Posterior cingulate gyrus (tissue), 11 donors: Measurements from ENCODE around the gene ENKUR.
A peak's percentile ranks its signal among the peaks of the same experiment; 100 is the strongest.

Experiments used
- DNase-seq, 10 donors: peaks; one replicate each; pipeline versions ENCODE4 v3.0.0 to v3.0.0-alpha.2; 2020 to 2021; ENCODE audit warnings: mixed read lengths in 3 of 10
- intact Hi-C: fragments of 100-400 bp; cut with DNase I; formaldehyde crosslinking; loops from one replicate; pipeline ENCODE4 v1.15.1; 2023

Gene ENKUR

GRCh38 chr10:25015828-25016375 is at the start of gene ENKUR:
TSS of gene ENKUR (minus strand) at chr10:25016158. CDS start at chr10:25015936, 222 bp downstream.
- DNase-seq = peak; percentile 77 to 98 (median 88)
- intact Hi-C loops = loop anchor here (5.0 to 10.0 kb wide), 2 partner anchors 61 to 294 kb away; partner anchors contain the start of genes ARHGAP21 and PRTFDC1

DNA sequence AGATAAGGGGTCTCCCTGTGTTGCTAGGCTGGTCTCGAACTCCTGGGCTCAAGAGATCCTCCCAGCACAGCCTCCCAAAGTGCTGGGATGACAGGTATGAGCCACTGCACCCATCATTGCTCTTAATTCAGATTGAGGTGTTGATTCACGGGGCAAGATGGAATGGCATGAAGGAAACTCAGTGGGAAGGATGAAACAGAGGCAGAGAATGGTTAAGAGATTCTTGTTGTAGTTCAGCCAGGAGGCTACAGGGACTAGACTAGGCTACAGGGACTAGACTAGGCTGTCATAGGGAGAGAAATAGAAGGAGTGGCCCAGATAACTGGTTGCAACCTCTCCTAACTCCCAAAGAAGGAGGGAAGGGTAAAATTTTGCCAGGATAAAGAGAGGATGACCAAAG is 48.4 kb upstream of the ENKUR start:
- intact Hi-C loops = no loop called here

DNA sequence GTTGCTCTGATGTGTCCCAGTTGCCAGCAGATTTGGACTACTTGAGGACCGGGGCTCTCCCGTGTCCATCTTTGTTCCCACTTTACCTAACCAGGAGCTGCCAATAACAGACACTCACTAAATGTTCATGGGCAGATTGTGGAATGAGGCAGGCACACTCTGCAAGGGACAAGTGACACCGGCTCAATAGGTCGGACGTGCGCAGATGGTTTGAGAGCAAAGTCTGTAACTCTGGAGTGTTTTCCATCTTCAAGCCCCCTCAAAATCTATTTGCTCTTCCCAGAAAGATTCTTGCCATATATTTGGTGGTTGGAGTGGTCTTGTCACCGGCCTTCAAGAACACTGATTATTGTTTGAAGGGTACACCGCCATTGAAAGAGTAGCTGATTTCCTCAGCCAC is 47.7 kb upstream of the ENKUR start:
- intact Hi-C loops = no loop called here
- no peak for DNase-seq

More for the DNA sequence above, 48.4 kb upstream of the ENKUR start:
- DNase-seq = no peak

- intact Hi-C loops = no loop called here
Observed at GRCh38 chr10:25063157-25063556, 47.2 kb upstream of the ENKUR start.

DNA sequence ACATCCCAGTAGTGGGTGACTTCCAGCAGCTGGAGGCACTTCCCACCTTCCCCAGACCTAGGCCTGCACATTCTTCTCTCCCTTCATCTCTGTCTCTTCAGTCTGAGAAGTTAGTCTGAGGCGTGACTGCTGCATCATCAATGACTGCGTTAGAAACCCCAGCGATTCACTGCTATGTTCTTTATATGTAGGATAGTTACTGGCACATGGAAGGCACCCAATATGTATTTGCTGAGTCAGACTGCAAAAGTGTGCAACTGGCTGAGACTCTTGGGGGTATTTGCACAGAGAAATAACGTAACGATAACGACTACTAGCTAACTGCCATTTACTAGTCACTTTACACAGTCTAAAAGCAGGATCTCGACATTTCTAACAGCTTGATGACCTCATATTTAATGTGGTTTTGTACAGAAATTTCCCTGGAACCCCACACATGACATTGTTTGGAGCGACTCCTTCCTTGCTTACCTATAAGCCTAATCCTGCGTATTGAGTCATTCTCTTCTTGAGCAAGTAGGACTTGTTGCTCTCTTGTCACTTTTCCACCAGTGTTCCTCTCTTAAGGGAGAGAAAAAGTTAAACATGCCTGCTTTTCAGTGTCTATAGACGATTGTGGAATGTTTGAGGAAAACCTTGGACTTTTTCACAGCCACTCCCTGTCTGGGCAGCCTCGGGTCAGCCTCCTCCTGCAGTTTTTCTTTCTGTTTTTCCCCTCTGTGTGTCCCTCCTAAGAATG is 45.9 kb upstream of the ENKUR start:
- DNase-seq = no peak
- intact Hi-C loops = no loop called here

More at GRCh38 chr10:25063157-25063556, 47.2 kb upstream of the ENKUR start:
- DNase-seq = no peak

- intact Hi-C loops = no loop called here
- peak in 5 of 10 donors; percentile 10 to 90 (median 23) for DNase-seq
Observed at GRCh38 chr10:25061125-25061524, 45.2 kb upstream of the ENKUR start.

DNA sequence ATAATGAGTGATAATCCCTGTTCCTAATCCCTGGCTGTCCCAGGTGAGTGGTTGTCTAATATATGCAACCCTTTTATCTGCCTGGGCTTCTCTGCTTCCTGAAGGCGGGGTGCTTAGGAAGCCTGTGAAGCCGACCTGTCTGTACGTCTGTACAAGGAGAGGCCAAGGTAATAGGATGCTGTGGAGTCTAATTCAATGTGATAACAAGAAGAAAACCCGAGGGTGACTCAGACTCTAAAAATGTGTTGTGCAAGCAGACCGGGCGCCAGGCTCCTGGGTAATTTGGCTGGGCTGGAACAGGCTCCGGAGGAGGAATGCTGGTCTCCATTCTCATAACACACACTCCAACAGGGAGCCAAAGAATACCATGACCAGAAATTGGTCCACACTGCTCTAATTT is 44.0 kb upstream of the ENKUR start:
- DNase-seq = peak in 8 of 10 donors; percentile 23 to 93 (median 39)
- intact Hi-C loops = no loop called here

DNA sequence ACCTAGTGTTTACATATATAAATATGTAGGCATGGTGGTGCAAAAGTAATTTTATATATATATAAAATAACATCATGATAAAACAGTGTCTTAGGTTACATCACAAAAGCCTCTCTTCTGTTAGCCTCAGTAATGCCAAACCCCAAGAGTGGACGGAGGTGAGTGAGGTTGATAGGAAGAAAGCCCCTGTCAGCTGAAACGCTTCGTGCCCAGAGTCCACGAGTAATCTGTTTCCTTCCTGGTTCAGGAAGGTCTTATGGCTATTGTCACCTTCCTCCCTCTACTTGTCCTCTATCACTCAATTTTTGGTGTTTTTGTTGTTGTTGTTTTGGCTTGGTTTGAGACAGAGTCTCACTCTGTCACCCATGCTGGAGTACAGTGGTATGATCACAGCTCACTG is 41.9 kb upstream of the ENKUR start:
- no peak for DNase-seq
- intact Hi-C loops = no loop called here

DNA sequence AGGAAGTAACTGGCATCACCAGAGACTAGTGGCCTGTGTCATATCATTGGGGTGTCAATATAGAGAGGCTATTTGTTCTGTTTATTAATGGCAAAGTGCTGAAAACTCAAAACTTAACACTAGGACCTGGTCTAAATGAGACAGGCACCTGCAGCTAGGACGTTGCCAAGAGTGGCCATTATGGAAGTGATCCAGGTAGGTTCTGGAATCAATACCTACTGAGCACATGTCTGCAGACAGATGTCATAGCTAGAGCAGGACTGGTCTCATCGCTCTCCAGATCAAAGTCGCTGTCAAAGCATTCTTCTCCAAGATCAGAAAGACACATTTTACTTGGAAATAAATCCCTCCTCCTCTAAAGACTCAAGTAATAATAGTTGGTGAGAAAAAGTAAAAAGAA is 40.8 kb upstream of the ENKUR start:
- intact Hi-C loops = no loop called here
- no peak for DNase-seq

GRCh38 chr10:25052012-25052411 is 36.1 kb upstream of the ENKUR start:
- intact Hi-C loops = no loop called here

GRCh38 chr10:25050402-25050801 is 34.4 kb upstream of the ENKUR start:
- intact Hi-C loops = no loop called here
- DNase-seq = no peak

More at GRCh38 chr10:25052012-25052411, 36.1 kb upstream of the ENKUR start:
- no peak for DNase-seq

- DNase-seq = no peak
- intact Hi-C loops = no loop called here
Observed at GRCh38 chr10:25049966-25050365, 34.0 kb upstream of the ENKUR start.

DNA sequence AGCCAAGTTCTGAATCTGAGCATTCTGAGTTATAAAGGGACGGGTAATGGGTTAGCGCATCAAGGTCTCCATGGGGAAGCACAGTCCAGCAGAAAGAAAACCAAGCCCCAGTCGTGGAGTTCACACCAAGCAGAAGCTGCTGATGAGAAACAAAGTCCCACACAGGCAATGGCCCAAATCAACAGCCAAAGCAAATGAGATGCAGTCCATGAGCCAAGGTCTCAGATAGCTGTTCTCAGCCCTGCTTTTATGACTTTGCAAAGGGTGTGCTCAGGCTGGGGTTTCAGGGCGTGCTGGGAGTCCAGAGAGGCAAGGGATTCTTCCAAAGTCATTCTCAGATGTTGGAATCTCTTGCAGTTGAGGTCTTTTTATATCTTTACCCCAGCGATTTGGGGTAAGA is 32.5 kb upstream of the ENKUR start:
- no peak for DNase-seq
- intact Hi-C loops = no loop called here

- no peak for DNase-seq
- intact Hi-C loops = no loop called here
Observed at GRCh38 chr10:25047591-25048301, 31.8 kb upstream of the ENKUR start.

DNA sequence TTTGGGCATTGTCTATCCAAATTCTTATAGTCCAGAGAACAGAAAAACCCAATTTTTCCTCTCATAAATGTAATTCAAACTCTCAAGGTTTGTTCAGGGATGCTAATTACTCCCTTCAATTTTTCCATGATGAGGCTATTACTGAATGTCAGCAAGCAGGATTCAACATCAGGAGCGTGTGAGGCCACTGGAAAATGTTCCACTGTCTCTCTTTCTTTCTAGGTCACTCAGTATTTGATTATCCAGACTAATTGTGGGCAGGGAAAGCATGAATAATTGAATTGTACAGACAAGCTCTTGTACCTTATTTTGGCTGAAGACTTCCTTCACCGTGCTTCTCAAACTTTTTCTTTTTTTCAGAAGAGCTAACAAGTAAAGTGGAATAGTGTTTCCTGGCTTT is 31.1 kb upstream of the ENKUR start:
- intact Hi-C loops = no loop called here
- no peak for DNase-seq

DNA sequence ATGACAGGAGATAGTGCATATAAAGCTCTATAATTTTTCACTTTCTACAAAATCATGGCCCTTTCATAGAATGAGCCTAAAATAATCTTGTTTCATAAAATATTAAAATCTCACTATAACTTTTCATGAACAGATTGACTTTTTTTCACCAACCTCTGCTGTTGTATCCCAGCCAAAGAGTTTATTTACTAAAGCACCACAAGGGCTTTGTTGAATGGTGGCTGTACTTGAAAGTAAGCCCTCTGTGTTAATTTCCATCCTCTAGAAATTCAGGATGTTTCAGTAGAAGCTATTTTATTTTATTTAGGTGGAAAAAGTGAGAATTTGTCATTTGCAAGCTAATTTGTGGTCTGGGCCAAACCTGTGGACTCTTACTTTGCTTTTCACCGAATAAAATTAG is 30.7 kb upstream of the ENKUR start:
- no peak for DNase-seq
- intact Hi-C loops = no loop called here

DNA sequence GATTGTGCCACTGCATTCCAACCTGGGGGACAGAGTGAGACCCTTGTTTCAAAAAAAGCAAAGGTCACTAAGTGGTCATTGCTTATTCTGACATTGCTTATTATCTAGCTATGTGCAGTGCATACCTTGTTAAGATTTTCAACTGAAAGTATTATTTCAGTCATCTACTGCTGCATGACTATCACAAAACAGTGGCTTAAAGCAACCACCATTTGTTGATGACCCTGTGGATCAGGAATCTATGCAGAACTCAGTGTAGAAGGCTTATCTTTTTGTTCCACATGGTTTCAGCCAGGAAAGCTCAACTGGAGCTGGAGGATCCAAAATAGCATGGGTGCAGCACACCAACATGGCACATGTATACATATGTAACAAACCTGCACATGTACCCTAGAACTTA is 23.6 kb upstream of the ENKUR start:
- DNase-seq = no peak
- intact Hi-C loops = no loop called here

DNA sequence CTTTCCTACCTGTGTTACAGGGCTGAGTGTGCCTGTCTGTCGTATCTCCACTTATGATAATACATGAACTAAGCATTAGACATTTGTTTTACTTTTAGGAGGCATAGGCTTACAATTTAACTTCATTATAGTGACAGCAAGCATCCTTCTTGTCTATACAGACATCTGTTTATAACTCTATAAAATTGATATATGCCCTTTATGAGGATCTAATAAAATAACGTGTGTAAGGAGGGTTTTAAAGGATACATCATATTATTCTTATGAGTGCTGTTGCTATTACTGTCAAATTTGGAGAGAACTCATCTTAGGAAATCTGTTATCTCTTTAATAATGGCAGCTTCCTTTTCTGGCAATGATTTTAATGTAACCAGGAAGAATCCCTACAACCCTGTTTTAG is 22.4 kb upstream of the ENKUR start:
- intact Hi-C loops = no loop called here
- no peak for DNase-seq

DNA sequence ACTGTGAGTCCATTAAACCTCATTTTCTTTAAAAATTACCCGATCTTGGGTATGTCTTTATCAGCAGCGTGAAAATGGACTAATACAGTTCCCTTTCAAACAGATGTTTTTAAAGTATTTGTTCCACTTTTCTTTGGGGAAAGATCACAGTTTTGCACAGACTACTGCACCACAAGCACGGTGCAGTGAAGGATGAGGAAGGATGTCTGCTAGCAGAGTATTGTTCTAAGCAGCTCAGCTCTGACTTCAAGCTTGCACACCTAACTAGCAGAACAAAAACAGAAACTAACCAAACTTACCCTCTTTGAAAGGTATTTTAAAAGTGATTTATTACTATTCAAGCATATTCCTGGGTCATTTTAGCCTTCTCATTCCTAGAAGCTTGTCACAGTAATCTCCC is 20.4 kb upstream of the ENKUR start:
- DNase-seq = no peak
- intact Hi-C loops = no loop called here

- intact Hi-C loops = loop anchor here (5.0 kb wide), 1 partner anchor 198 kb away; no protein-coding TSS in a partner anchor
Observed at GRCh38 chr10:25029519-25029918, 13.6 kb upstream of the ENKUR start.

DNA sequence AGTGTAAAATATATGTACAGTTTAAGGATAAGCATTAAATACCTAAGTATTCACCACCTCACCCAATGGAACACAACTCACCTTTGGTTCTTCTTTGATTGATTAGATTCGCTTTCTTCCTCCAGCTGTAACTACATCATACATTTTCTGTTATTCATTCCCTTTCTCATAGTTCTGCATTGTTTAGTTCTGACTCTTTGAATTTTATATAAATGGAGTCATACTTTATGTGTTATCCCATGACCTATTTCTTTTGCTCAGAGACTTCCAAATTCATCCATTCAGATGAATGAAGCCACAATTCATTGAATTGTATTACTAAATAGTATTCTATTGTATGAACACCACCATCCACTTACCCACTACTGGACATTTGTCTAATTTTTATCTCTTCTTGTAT is 12.8 kb upstream of the ENKUR start:
- intact Hi-C loops = loop anchor here (5.0 kb wide), 1 partner anchor 199 kb away; no protein-coding TSS in a partner anchor
- no peak for DNase-seq

More at GRCh38 chr10:25029519-25029918, 13.6 kb upstream of the ENKUR start:
- no peak for DNase-seq
